Measurements from ENCODE around the gene LMLN. TPM values are rescaled to one million over a fixed set of nuclear protein-coding genes. Genes with fewer than 3 reads are reported as not detected.

Gene LMLN
- total RNA-seq, 2 experiments from 2014 or later, result 1.5 to 1.7 TPM

DNA sequence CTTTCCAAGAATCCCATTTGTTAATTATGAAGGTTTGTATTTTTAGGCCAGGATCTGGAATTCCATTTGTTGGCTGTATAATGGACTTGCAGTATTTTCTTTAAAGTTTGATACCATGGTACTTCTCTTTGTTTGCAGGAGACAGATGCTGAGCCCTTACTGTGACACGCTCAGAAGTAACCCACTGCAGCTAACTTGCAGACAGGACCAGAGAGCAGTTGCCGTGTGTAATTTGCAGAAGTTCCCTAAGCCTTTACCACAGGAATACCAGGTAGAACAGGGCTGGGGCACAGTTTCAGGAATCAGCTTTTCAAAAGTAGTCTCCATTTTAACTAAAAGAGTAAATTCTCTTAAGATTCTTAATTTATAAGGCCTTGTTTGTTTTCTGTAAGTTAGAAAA is 59.1 kb downstream of the LMLN start:
- H3K36me3 Mint-ChIP-seq, result no peaks in the 10 kb centered on the region
- ATAC-seq (no peak), DNase-seq (no peak)
- H3K9me3 Mint-ChIP-seq (ENCODE audit: low read depth), result no peaks in the 10 kb centered on the region
- no peak overlapping the region for H3K4me3 Mint-ChIP-seq
- H3K27me3 Mint-ChIP-seq, result no peaks in the 10 kb centered on the region
- no peaks in the 10 kb centered on the region for H3K4me1 Mint-ChIP-seq
- CTCF ChIA-PET, result no interaction called here
- H3K27ac Mint-ChIP-seq, result no peak overlapping the region

DNA sequence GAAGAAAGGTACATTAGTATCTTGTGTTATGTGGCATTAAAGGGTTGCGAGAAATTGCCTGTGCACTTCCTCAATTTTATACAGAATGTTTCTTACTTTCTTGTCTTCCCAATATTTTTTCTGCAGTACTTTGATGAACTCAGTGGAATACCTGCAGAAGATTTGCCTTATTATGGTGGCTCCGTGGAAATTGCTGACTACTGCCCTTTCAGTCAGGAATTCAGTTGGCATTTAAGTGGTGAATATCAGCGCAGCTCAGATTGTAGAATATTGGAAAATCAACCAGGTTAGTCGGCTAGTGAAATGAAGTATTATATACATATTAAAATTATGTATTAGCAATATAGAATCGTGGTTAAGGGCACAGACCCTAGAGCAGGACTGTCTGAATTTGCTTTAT is 61.3 kb downstream of the LMLN start:
- Mint-ChIP-seq H3K9me3 (ENCODE audit: low read depth) (no peaks in the 10 kb centered on the region), H3K27ac (no peak overlapping the region), H3K4me3 (no peak overlapping the region), H3K36me3 (no peaks in the 10 kb centered on the region), H3K27me3 (no peaks in the 10 kb centered on the region), H3K4me1 (no peaks in the 10 kb centered on the region)
- ATAC-seq (no peak), DNase-seq (no peak)
- CTCF ChIA-PET, result no interaction called here

DNA sequence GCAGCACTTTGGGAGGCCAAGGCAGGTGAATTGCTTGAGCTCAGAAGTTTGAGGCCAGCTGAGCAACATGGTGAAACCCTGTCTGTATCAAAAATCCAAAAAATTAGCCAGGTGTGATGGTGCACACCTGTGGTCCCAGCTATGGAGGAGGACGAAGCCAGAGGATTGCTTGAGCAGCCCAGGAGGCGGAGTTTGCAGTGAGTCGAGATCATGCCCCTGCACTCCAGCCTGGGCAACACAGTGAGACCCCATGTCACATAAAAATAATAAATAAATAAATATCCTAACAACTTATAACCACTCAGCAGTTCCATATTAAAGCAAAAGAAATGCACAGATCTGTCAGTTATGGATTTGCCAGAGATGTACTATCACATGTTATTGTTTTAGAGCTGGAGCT is 62.6 kb downstream of the LMLN start:
- Mint-ChIP-seq H3K9me3 (ENCODE audit: low read depth) (no peaks in the 10 kb centered on the region), H3K27ac (no peak overlapping the region), H3K4me3 (no peak overlapping the region), H3K36me3 (no peaks in the 10 kb centered on the region), H3K27me3 (no peaks in the 10 kb centered on the region), H3K4me1 (no peaks in the 10 kb centered on the region)
- ATAC-seq (no peak), DNase-seq (no peak)
- CTCF ChIA-PET, result no interaction called here

DNA sequence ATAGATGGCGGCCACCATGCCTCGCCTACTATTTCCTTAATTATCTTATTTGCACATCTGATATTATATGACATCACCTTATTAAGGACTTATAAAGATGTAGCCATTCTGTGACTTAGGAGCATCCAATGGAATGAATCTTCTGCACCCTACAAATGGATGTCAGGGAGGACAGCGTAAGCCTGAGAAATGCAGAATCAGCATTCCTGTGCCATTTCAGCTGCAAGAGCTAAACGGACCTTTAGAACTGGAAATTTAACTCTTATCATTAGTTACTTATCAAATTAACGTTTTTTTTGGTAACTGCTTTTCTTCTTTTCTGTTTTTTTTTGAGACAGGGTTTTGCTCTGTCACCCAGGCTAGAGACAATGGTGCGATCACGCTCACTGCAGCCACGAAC is 65.6 kb downstream of the LMLN start:
- DNase-seq, result no peak
- CTCF ChIA-PET, result no interaction called here
- Mint-ChIP-seq H3K9me3 (ENCODE audit: low read depth) (no peaks in the 10 kb centered on the region), H3K36me3 (no peaks in the 10 kb centered on the region), H3K4me3 (no peak overlapping the region), H3K4me1 (no peaks in the 10 kb centered on the region), H3K27me3 (no peaks in the 10 kb centered on the region), H3K27ac (no peak overlapping the region)
- ATAC-seq, result no peak

- H3K9me3 Mint-ChIP-seq (ENCODE audit: low read depth), result no peaks in the 10 kb centered on the region
- H3K27me3 Mint-ChIP-seq, result no peaks in the 10 kb centered on the region
- no peak for ATAC-seq
- H3K4me3 Mint-ChIP-seq, result no peak overlapping the region
- no peak for DNase-seq
- no peaks in the 10 kb centered on the region for H3K36me3 Mint-ChIP-seq
- CTCF ChIA-PET, result no interaction called here
- no peaks in the 10 kb centered on the region for H3K4me1 Mint-ChIP-seq
- no peak overlapping the region for H3K27ac Mint-ChIP-seq
Observed at GRCh38 chr3:198026620-198027019, 66.6 kb downstream of the LMLN start.

GRCh38 chr3:198027045-198027798 is 67.2 kb downstream of the LMLN start:
- no peak overlapping the region for H3K27ac Mint-ChIP-seq
- H3K9me3 Mint-ChIP-seq (ENCODE audit: low read depth), result no peaks in the 10 kb centered on the region
- no peak overlapping the region for H3K4me3 Mint-ChIP-seq
- no peaks in the 10 kb centered on the region for H3K36me3 Mint-ChIP-seq
- CTCF ChIA-PET, result no interaction called here
- DNase-seq, result no peak
- no peaks in the 10 kb centered on the region for H3K4me1 Mint-ChIP-seq
- no peak for ATAC-seq
- H3K27me3 Mint-ChIP-seq, result no peaks in the 10 kb centered on the region

GRCh38 chr3:198027799-198028390 is 67.9 kb downstream of the LMLN start:
- no peaks in the 10 kb centered on the region for H3K27me3 Mint-ChIP-seq
- no peak overlapping the region for H3K4me3 Mint-ChIP-seq
- no peak overlapping the region for H3K27ac Mint-ChIP-seq
- no peak for DNase-seq
- H3K9me3 Mint-ChIP-seq (ENCODE audit: low read depth), result no peaks in the 10 kb centered on the region
- ATAC-seq, result no peak
- CTCF ChIA-PET, result no interaction called here
- H3K36me3 Mint-ChIP-seq, result no peaks in the 10 kb centered on the region
- no peaks in the 10 kb centered on the region for H3K4me1 Mint-ChIP-seq

- Mint-ChIP-seq H3K27ac (no peak overlapping the region), H3K9me3 (ENCODE audit: low read depth) (no peaks in the 10 kb centered on the region)
- no peak for ATAC-seq
Observed at GRCh38 chr3:198028718-198029117, 68.7 kb downstream of the LMLN start.

DNA sequence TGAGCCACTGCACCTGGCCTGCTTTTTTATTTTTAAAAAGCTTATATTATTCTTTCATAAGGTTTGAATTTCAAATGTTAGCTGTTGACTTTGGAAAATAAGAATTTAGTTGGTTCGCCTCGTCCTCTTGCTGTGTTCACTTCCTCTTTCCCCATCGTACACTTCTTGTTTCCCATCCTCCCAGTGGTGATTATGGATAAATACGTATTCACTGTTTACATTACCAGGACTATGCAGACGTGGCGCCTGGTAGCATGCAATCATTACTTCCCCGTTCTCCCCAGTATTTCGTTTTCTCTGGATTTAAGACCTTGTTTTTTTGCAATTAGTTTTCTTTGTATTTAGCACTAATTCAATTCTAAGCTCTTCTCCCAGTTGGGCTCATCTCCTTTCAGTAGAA is 70.1 kb downstream of the LMLN start:
- Mint-ChIP-seq H3K27me3 (no peaks in the 10 kb centered on the region), H3K27ac (no peak overlapping the region), H3K4me3 (no peak overlapping the region), H3K36me3 (no peaks in the 10 kb centered on the region), H3K4me1 (no peaks in the 10 kb centered on the region), H3K9me3 (ENCODE audit: low read depth) (no peaks in the 10 kb centered on the region)
- CTCF ChIA-PET, result no interaction called here
- DNase-seq (no peak), ATAC-seq (no peak)

More at GRCh38 chr3:198028718-198029117, 68.7 kb downstream of the LMLN start:
- Mint-ChIP-seq H3K27me3 (no peaks in the 10 kb centered on the region), H3K36me3 (no peaks in the 10 kb centered on the region), H3K4me1 (no peaks in the 10 kb centered on the region), H3K4me3 (no peak overlapping the region)
- no peak for DNase-seq
- CTCF ChIA-PET, result no interaction called here

DNA sequence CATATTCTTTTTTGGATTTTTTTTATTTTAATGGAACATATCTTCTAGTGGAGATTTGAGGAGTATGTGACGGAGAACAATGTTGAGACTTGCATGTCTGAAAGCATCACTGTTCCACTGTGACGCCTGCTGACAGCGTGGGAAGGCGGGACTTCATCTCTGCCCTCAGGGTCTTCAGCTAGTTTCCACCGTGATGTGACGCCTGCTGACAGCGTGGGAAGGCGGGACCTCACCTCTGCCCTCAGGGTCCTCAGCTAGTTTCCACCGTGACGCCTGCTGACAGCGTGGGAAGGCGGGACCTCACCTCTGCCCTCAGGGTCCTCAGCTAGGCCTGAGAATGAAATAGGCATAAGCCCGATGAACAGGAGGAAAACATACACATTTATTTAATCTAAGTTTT is 70.7 kb downstream of the LMLN start:
- no peaks in the 10 kb centered on the region for H3K9me3 Mint-ChIP-seq (ENCODE audit: low read depth)
- H3K4me1 Mint-ChIP-seq, result no peaks in the 10 kb centered on the region
- no peak for ATAC-seq
- CTCF ChIA-PET, result no interaction called here
- no peak for DNase-seq
- no peak overlapping the region for H3K4me3 Mint-ChIP-seq
- no peaks in the 10 kb centered on the region for H3K27me3 Mint-ChIP-seq
- no peak overlapping the region for H3K27ac Mint-ChIP-seq
- H3K36me3 Mint-ChIP-seq, result no peaks in the 10 kb centered on the region

GRCh38 chr3:198032039-198032936 is 72.3 kb downstream of the LMLN start:
- no peak overlapping the region for H3K27ac Mint-ChIP-seq
- H3K9me3 Mint-ChIP-seq (ENCODE audit: low read depth), result no peaks in the 10 kb centered on the region
- H3K4me1 Mint-ChIP-seq, result no peaks in the 10 kb centered on the region
- H3K4me3 Mint-ChIP-seq, result no peak overlapping the region
- DNase-seq (no peak), ATAC-seq (no peak)
- CTCF ChIA-PET, result interaction anchor here (1.3 kb wide), 1 partner anchor 44 kb away, joined by 3 read pairs; no protein-coding TSS in a partner anchor
- no peaks in the 10 kb centered on the region for H3K27me3 Mint-ChIP-seq
- H3K36me3 Mint-ChIP-seq, result no peaks in the 10 kb centered on the region

DNA sequence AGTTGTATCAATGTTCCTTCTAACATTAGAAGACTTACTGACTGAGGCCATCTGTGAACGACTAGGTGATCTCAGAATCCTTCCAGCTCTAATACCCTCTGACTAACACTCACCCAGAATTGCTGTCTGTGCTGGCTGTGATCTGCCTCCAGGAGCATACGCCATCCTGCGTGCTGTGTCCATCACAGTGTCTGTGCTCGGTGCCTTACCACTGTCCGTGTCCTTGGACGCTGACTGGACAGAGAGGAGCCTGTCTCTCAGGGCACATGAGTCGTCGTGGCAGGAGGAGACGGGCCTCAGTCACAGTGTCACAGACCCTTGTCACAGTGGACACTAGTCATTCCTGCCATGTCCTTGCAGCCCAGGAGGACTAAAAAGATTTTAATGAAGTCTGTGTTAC is 83.1 kb downstream of the LMLN start:
- no peak for DNase-seq
- ATAC-seq, result no peak
- H3K4me1 Mint-ChIP-seq, result peaks cover 9% of the 10 kb centered on the region
- no peak overlapping the region for H3K4me3 Mint-ChIP-seq
- H3K27ac Mint-ChIP-seq, result no peak overlapping the region
- H3K27me3 Mint-ChIP-seq, result no peaks in the 10 kb centered on the region
- CTCF ChIA-PET, result no interaction called here
- no peaks in the 10 kb centered on the region for H3K36me3 Mint-ChIP-seq
- no peaks in the 10 kb centered on the region for H3K9me3 Mint-ChIP-seq (ENCODE audit: low read depth)

DNA sequence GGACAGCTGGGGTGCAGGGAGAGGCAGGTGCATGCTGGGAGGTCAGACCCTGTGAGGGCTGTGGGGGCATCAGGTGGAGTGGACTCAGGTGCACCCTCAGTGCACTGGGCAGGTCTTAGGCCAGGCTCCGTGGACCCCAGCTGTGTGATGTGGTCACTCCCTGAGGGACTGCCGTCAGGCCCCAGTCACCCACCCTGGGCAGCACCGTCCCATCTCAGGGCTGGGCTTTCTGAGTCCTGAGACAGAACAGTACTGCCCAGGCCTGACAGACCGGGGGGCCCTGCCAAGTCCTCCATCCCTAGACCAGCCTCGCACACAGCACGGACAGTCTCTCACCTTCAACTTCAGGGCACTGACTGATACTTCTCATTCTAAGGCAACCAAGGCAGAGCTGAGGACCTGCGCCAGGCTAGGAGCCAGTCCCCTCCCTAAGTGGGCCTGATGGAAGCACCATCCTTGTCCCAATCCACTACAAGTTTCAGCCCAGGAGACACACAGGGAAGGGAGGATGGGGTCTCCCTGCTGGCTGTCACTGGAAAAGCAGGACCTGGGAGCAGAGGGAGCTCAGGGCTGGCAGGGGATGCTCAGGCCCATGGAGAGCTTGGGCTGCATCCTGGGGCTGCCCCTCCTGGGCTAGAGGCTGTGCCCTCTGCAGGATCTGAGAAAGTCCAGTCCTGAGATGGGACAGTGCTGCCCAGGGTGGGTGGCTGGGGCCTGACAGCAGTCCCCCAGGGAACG is 86.3 kb downstream of the LMLN start:
- no peaks in the 10 kb centered on the region for H3K36me3 Mint-ChIP-seq
- CTCF ChIA-PET, result no interaction called here
- no peak for DNase-seq
- H3K27me3 Mint-ChIP-seq, result no peaks in the 10 kb centered on the region
- no peak for ATAC-seq
- H3K27ac Mint-ChIP-seq, result no peak overlapping the region
- no peaks in the 10 kb centered on the region for H3K9me3 Mint-ChIP-seq (ENCODE audit: low read depth)
- no peak overlapping the region for H3K4me3 Mint-ChIP-seq
- H3K4me1 Mint-ChIP-seq, result no peaks in the 10 kb centered on the region
